HepG2 (cell line): ENCODE data around the gene CD19. TPM values are rescaled to one million over a fixed set of nuclear protein-coding genes. Genes with fewer than 3 reads are reported as not detected.

ENCODE experiments used
- CAMTA2 ChIP-seq: sonication (generic); formaldehyde crosslinking; IDR thresholded peaks from 2 replicates; pipeline ENCODE4 v1.4.0; 2020; ENCODE audit warnings: mild to moderate bottlenecking, missing genetic modification reagents, borderline replicate concordance
- E2F5 ChIP-seq: sonication (generic); formaldehyde crosslinking; conservative IDR thresholded peaks from 2 replicates; pipeline ENCODE4 v1.4.0; 2020; ENCODE audit warnings: missing genetic modification reagents
- HMG20B ChIP-seq: conservative IDR thresholded peaks from 2 replicates; pipeline ENCODE4 v1.6.1; 2016; ENCODE audit warnings: missing genetic modification reagents, missing compliant biosample characterization
- HOMEZ ChIP-seq: IDR thresholded peaks from 2 replicates; pipeline ENCODE4 v1.6.1; 2016; ENCODE audit warnings: low read depth
- MEIS1 ChIP-seq: sonication (generic); formaldehyde crosslinking; IDR thresholded peaks from 2 replicates; pipeline ENCODE4 v1.9.0; 2021; ENCODE audit warnings: mild to moderate bottlenecking, missing genetic modification reagents, moderate library complexity, borderline replicate concordance
- NONO ChIP-seq, 2 experiments: fragments of 450-650 bp in 1 of 2; sonication (generic) in 1 of 2; formaldehyde crosslinking in 1 of 2; IDR thresholded peaks in 1 of 2; conservative IDR thresholded peaks in 1 of 2; 2 replicates each; pipeline versions ENCODE4 v1.6.1 to v1.8.0; 2017 to 2022; ENCODE audit warnings: mild to moderate bottlenecking in 1 of 2, missing genetic modification reagents in 1 of 2, moderate library complexity in 1 of 2
- NPAS2 ChIP-seq: sonication (generic); formaldehyde crosslinking; IDR thresholded peaks from 2 replicates; pipeline ENCODE4 v1.8.0; 2022; ENCODE audit warnings: mild to moderate bottlenecking, missing genetic modification reagents, borderline replicate concordance
- RXRA ChIP-seq: sonication (generic); formaldehyde crosslinking; IDR thresholded peaks from 2 replicates; pipeline ENCODE4 v1.5.1; 2020; ENCODE audit warnings: missing genetic modification reagents
- SALL2 ChIP-seq: sonication (generic); formaldehyde crosslinking; IDR thresholded peaks from 2 replicates; pipeline ENCODE4 v1.8.1; 2023; ENCODE audit warnings: mild to moderate bottlenecking, missing genetic modification reagents, inconsistent platforms
- U2AF1 ChIP-seq: fragments of 200-400 bp; formaldehyde crosslinking; optimal IDR thresholded peaks from 2 replicates; pipeline ENCODE3; 2017; ENCODE audit warnings: mild to moderate bottlenecking, low read depth, low read length
- ZNF10 ChIP-seq: sonication (generic); formaldehyde crosslinking; IDR thresholded peaks from 2 replicates; pipeline ENCODE4 v1.4.0; 2020; ENCODE audit warnings: mild to moderate bottlenecking, low read depth, missing genetic modification reagents, borderline replicate concordance
- ZNF160 ChIP-seq: sonication (generic); formaldehyde crosslinking; IDR thresholded peaks from 2 replicates; pipeline ENCODE4 v1.8.0; 2022; ENCODE audit warnings: mild to moderate bottlenecking, inconsistent platforms, missing genetic modification reagents
- ZNF329 ChIP-seq: sonication (generic); formaldehyde crosslinking; IDR thresholded peaks from 2 replicates; pipeline ENCODE4 v1.9.0; 2021; ENCODE audit warnings: low read depth, mild to moderate bottlenecking, missing genetic modification reagents
- ZNF407 ChIP-seq: sonication (generic); formaldehyde crosslinking; IDR thresholded peaks from one replicate; pipeline ENCODE4 v1.5.1; 2020; ENCODE audit warnings: mild to moderate bottlenecking, missing genetic modification reagents; ENCODE audit errors: not compliant biosample characterization
- ZNF615 ChIP-seq: sonication (generic); formaldehyde crosslinking; IDR thresholded peaks from 2 replicates; pipeline ENCODE4 v1.5.0; 2020; ENCODE audit warnings: mild to moderate bottlenecking, missing genetic modification reagents, borderline replicate concordance
- ZSCAN29 ChIP-seq: sonication (generic); formaldehyde crosslinking; conservative IDR thresholded peaks from 2 replicates; pipeline ENCODE4 v1.4.0; 2020; ENCODE audit warnings: mild to moderate bottlenecking, missing genetic modification reagents
- polyA plus RNA-seq, 8 experiments: library from polyadenylated mRNA; depleted of rRNA in 3 of 8; stranded (reverse) in 7 of 8; unstranded in 1 of 8; fragments of >200 nt; fragmentation: Illumina TruSeq in 4 of 8; extraction: Trizol in 4 of 8; gene quantifications; 2 replicates each; pipeline versions ENCODE4 v1.2.1 to v1.2.3, GENCODE V29; 2011 to 2016; ENCODE audit warnings: low read depth in 4 of 8, missing spikeins in 1 of 8, mixed read lengths in 1 of 8; ENCODE audit not compliant: insufficient read depth in 1 of 8
- total RNA-seq, 5 experiments: library from RNA; depleted of rRNA; stranded (reverse); fragments of >200 nt; fragmentation: Illumina TruSeq; extraction: Trizol; gene quantifications; 2 replicates each; pipeline ENCODE4 v1.2.3, GENCODE V29; 2016; ENCODE audit warnings: low read depth in 1 of 5

The CD19 gene
- total and polyA plus RNA-seq, 2 of the 13 experiments (the other 11 are each of a cell fraction or from before 2014, with no cell fraction given), result 0.55 to 1.1 TPM

- 0 out of 2 replicates have a peak, but pooled peaks have one; percentile 27 for TF ChIP-seq E2F5 (CRISPR knock-in tag)
- peak; percentile 44; the same call in 1 of the 2 replicates for TF ChIP-seq CAMTA2 (CRISPR knock-in tag)
- TF ChIP-seq ZNF615 (CRISPR knock-in tag), result no peak
- no peak for TF ChIP-seq NONO (IDR thresholded peaks at IDR 0.05)
- TF ChIP-seq NONO (CRISPR knock-in tag; conservative IDR thresholded peaks at IDR 0.05), result peak; percentile 23; the same call in 1 of the 2 replicates
- 0 out of 2 replicates have a peak, but pooled peaks have one; percentile 14 for TF ChIP-seq HOMEZ
- no peak for TF ChIP-seq HMG20B
- no peak for TF ChIP-seq NPAS2
- TF ChIP-seq ZNF329 (CRISPR knock-in tag), result peak; percentile 73; the same call in 1 of the 2 replicates
- peak; percentile 81 for TF ChIP-seq MEIS1 (CRISPR knock-in tag)
- TF ChIP-seq SALL2 (CRISPR knock-in tag), result no peak; the same call in 1 of the 2 replicates
- TF ChIP-seq RXRA (CRISPR knock-in tag), result peak; percentile 84
- no peak; the same call in 1 of the 2 replicates for TF ChIP-seq ZSCAN29
- no peak for TF ChIP-seq ZNF10
- TF ChIP-seq ZNF160 (CRISPR knock-in tag), result peak; percentile 61
- peak; percentile 64 for TF ChIP-seq ZNF407
- peak; percentile 29 for TF ChIP-seq U2AF1
These were observed 6.2 kb upstream of the CD19 start (continued) for GRCh38 chr16:28925386-28926228.
